ENCODE results near the gene TCF20. TPM values are rescaled to one million over a fixed set of nuclear protein-coding genes. Genes with fewer than 3 reads are reported as not detected.

TCF20 gene
- 44.6 and 51.2 TPM in 2 replicates for total RNA-seq

GRCh38 chr22:42270510-42271190, at the start of gene TCF20:
Gene TCF20, minus strand, starts transcription at chr22:42270653. Its CDS starts 55,348 bp downstream, at chr22:42215305.

Other genes starting within 250 kb of the TCF20 start
- gene NAGA, start 199.8 kb downstream of the TCF20 start, total RNA-seq: 23.9 and 28.2 TPM in 2 replicates
- 5.1 and 6.7 TPM in 2 replicates for gene PHETA2, start 196.4 kb downstream of the TCF20 start, total RNA-seq
- gene SMDT1, start 191.0 kb downstream of the TCF20 start, total RNA-seq: 3.9 and 4.7 TPM in 2 replicates
- gene NDUFA6, start 179.9 kb downstream of the TCF20 start, total RNA-seq: 32.3 and 41.6 TPM in 2 replicates
- 0.24 and 0.85 TPM in 2 replicates for gene CYP2D6, start 139.8 kb downstream of the TCF20 start, total RNA-seq
- gene NFAM1, start 161.8 kb upstream of the TCF20 start, total RNA-seq: under 0.01 TPM in 1 of 2 replicates, not detected in the other
- gene RRP7A, start 249.1 kb upstream of the TCF20 start, total RNA-seq: 36.4 and 52.1 TPM in 2 replicates

All from tracheal epithelial cell (primary cell).